ENCODE data around the gene CKAP5. TPM values are rescaled to one million over a fixed set of nuclear protein-coding genes. Genes with fewer than 3 reads are reported as not detected.

The CKAP5 gene
- total and polyA plus RNA-seq, 9 donors: 43.7 to 72.1 (median 57.6) TPM

GRCh38 chr11:46778416-46778815 is 67.7 kb downstream of the CKAP5 start:
- WGBS (ENCODE audit: insufficient coverage): 100% methylated on average over 1 of the region's 4 CpGs
- no peak for DNase-seq
- Histone ChIP-seq H3K4me1 (ENCODE audit: control insufficient read depth, insufficient read depth, low read length) (no peaks in the 10 kb centered on the region), H3K4me3 (ENCODE audit: low read length) (no peak overlapping the region), H3K27me3 (ENCODE audit: control insufficient read depth, insufficient read depth, low read length) (no peaks in the 10 kb centered on the region), H3K9me3 (replicated peaks; ENCODE audit: control insufficient read depth, low read depth, low read length) (no peaks in the 10 kb centered on the region), H3K27ac (ENCODE audit: low read length) (no peak overlapping the region), H3K36me3 (ENCODE audit: control insufficient read depth, insufficient read depth, low read length) (peaks cover 29% of the 10 kb centered on the region)

- Histone ChIP-seq H3K4me1 (ENCODE audit: control insufficient read depth, insufficient read depth, low read length) (no peaks in the 10 kb centered on the region), H3K36me3 (ENCODE audit: control insufficient read depth, insufficient read depth, low read length) (peaks cover 30% of the 10 kb centered on the region), H3K27ac (ENCODE audit: low read length) (no peak overlapping the region), H3K9me3 (replicated peaks; ENCODE audit: control insufficient read depth, low read depth, low read length) (no peaks in the 10 kb centered on the region), H3K27me3 (ENCODE audit: control insufficient read depth, insufficient read depth, low read length) (no peaks in the 10 kb centered on the region), H3K4me3 (ENCODE audit: low read length) (no peak overlapping the region)
- DNase-seq: no peak
- no CpG with 5 or more reads among the region's 2 CpGs for WGBS (ENCODE audit: insufficient coverage)
Observed at GRCh38 chr11:46776878-46777277, 69.2 kb downstream of the CKAP5 start.

GRCh38 chr11:46769636-46770221 is 76.4 kb downstream of the CKAP5 start:
- H3K4me3 ChIP-seq (ENCODE audit: low read length): no peak overlapping the region
- H3K9me3 ChIP-seq (replicated peaks; ENCODE audit: control insufficient read depth, low read depth, low read length): no peaks in the 10 kb centered on the region
- no peaks in the 10 kb centered on the region for H3K27me3 ChIP-seq (ENCODE audit: control insufficient read depth, insufficient read depth, low read length)
- H3K27ac ChIP-seq (ENCODE audit: low read length): no peak overlapping the region
- H3K36me3 ChIP-seq (ENCODE audit: control insufficient read depth, insufficient read depth, low read length): peaks cover 30% of the 10 kb centered on the region
- DNase-seq: no peak
- no peaks in the 10 kb centered on the region for H3K4me1 ChIP-seq (ENCODE audit: control insufficient read depth, insufficient read depth, low read length)
- no CpG with 5 or more reads among the region's 4 CpGs for WGBS (ENCODE audit: insufficient coverage)

- no peak for DNase-seq
- Histone ChIP-seq H3K9me3 (replicated peaks; ENCODE audit: control insufficient read depth, low read depth, low read length) (no peaks in the 10 kb centered on the region), H3K4me3 (ENCODE audit: low read length) (no peak overlapping the region), H3K4me1 (ENCODE audit: control insufficient read depth, insufficient read depth, low read length) (no peaks in the 10 kb centered on the region), H3K27ac (ENCODE audit: low read length) (no peak overlapping the region), H3K36me3 (ENCODE audit: control insufficient read depth, insufficient read depth, low read length) (peaks cover 44% of the 10 kb centered on the region), H3K27me3 (ENCODE audit: control insufficient read depth, insufficient read depth, low read length) (no peaks in the 10 kb centered on the region)
- 100% methylated on average over 1 of the region's 2 CpGs for WGBS (ENCODE audit: insufficient coverage)
Observed at GRCh38 chr11:46766656-46767055, 79.4 kb downstream of the CKAP5 start.

- no peak for DNase-seq
- no peak overlapping the region for H3K27ac ChIP-seq (ENCODE audit: low read length)
Observed at GRCh38 chr11:46762248-46762647, 83.8 kb downstream of the CKAP5 start.

GRCh38 chr11:46761807-46762206 is 84.3 kb downstream of the CKAP5 start:
- Histone ChIP-seq H3K36me3 (ENCODE audit: control insufficient read depth, insufficient read depth, low read length) (peaks cover 54% of the 10 kb centered on the region), H3K27ac (ENCODE audit: low read length) (no peak overlapping the region), H3K4me3 (ENCODE audit: low read length) (no peak overlapping the region), H3K4me1 (ENCODE audit: control insufficient read depth, insufficient read depth, low read length) (no peaks in the 10 kb centered on the region), H3K9me3 (replicated peaks; ENCODE audit: control insufficient read depth, low read depth, low read length) (no peaks in the 10 kb centered on the region), H3K27me3 (ENCODE audit: control insufficient read depth, insufficient read depth, low read length) (no peaks in the 10 kb centered on the region)
- no peak for DNase-seq
- 77% methylated on average over 2 of the region's 4 CpGs for WGBS (ENCODE audit: insufficient coverage)

More at GRCh38 chr11:46762248-46762647, 83.8 kb downstream of the CKAP5 start:
- Histone ChIP-seq H3K4me1 (ENCODE audit: control insufficient read depth, insufficient read depth, low read length) (no peaks in the 10 kb centered on the region), H3K36me3 (ENCODE audit: control insufficient read depth, insufficient read depth, low read length) (peaks cover 54% of the 10 kb centered on the region), H3K9me3 (replicated peaks; ENCODE audit: control insufficient read depth, low read depth, low read length) (no peaks in the 10 kb centered on the region), H3K4me3 (ENCODE audit: low read length) (no peak overlapping the region), H3K27me3 (ENCODE audit: control insufficient read depth, insufficient read depth, low read length) (no peaks in the 10 kb centered on the region)

- H3K4me1 ChIP-seq (ENCODE audit: control insufficient read depth, insufficient read depth, low read length): no peaks in the 10 kb centered on the region
- H3K36me3 ChIP-seq (ENCODE audit: control insufficient read depth, insufficient read depth, low read length): peaks cover 58% of the 10 kb centered on the region
- H3K27ac ChIP-seq (ENCODE audit: low read length): no peak overlapping the region
- 100% methylated on average over 3 of the region's 6 CpGs for WGBS (ENCODE audit: insufficient coverage)
- no peaks in the 10 kb centered on the region for H3K9me3 ChIP-seq (replicated peaks; ENCODE audit: control insufficient read depth, low read depth, low read length)
- H3K27me3 ChIP-seq (ENCODE audit: control insufficient read depth, insufficient read depth, low read length): no peaks in the 10 kb centered on the region
- no peak overlapping the region for H3K4me3 ChIP-seq (ENCODE audit: low read length)
- no peak for DNase-seq
Observed at GRCh38 chr11:46760429-46761128, 85.5 kb downstream of the CKAP5 start.

- Histone ChIP-seq H3K27me3 (ENCODE audit: control insufficient read depth, insufficient read depth, low read length) (no peaks in the 10 kb centered on the region), H3K36me3 (ENCODE audit: control insufficient read depth, insufficient read depth, low read length) (peaks cover 64% of the 10 kb centered on the region), H3K4me1 (ENCODE audit: control insufficient read depth, insufficient read depth, low read length) (no peaks in the 10 kb centered on the region), H3K27ac (ENCODE audit: low read length) (no peak overlapping the region), H3K4me3 (ENCODE audit: low read length) (no peak overlapping the region), H3K9me3 (replicated peaks; ENCODE audit: control insufficient read depth, low read depth, low read length) (no peaks in the 10 kb centered on the region)
- DNase-seq: no peak
- 94% methylated on average over 4 of the region's 6 CpGs for WGBS (ENCODE audit: insufficient coverage)
Observed at GRCh38 chr11:46759196-46759595, 86.9 kb downstream of the CKAP5 start.

- no peaks in the 10 kb centered on the region for H3K27me3 ChIP-seq (ENCODE audit: control insufficient read depth, insufficient read depth, low read length)
- H3K27ac ChIP-seq (ENCODE audit: low read length): no peak overlapping the region
Observed at GRCh38 chr11:46755962-46756361, 90.1 kb downstream of the CKAP5 start.

GRCh38 chr11:46747150-46747549 is 98.9 kb downstream of the CKAP5 start:
- H3K36me3 ChIP-seq (ENCODE audit: control insufficient read depth, insufficient read depth, low read length): peaks cover 69% of the 10 kb centered on the region
- no peak overlapping the region for H3K4me3 ChIP-seq (ENCODE audit: low read length)
- no peaks in the 10 kb centered on the region for H3K9me3 ChIP-seq (replicated peaks; ENCODE audit: control insufficient read depth, low read depth, low read length)
- H3K27ac ChIP-seq (ENCODE audit: low read length): no peak overlapping the region
- no peaks in the 10 kb centered on the region for H3K27me3 ChIP-seq (ENCODE audit: control insufficient read depth, insufficient read depth, low read length)
- H3K4me1 ChIP-seq (ENCODE audit: control insufficient read depth, insufficient read depth, low read length): no peaks in the 10 kb centered on the region
- no peak for DNase-seq
- WGBS (ENCODE audit: insufficient coverage): no CpG with 5 or more reads among the region's 6 CpGs

More at GRCh38 chr11:46755962-46756361, 90.1 kb downstream of the CKAP5 start:
- Histone ChIP-seq H3K36me3 (ENCODE audit: control insufficient read depth, insufficient read depth, low read length) (peaks cover 65% of the 10 kb centered on the region), H3K4me1 (ENCODE audit: control insufficient read depth, insufficient read depth, low read length) (no peaks in the 10 kb centered on the region), H3K9me3 (replicated peaks; ENCODE audit: control insufficient read depth, low read depth, low read length) (no peaks in the 10 kb centered on the region), H3K4me3 (ENCODE audit: low read length) (no peak overlapping the region)
- DNase-seq: no peak

Measured in muscle of leg (tissue), 11 donors.